ENCODE measurements around the gene UBE2G1. TPM values are rescaled to one million over a fixed set of nuclear protein-coding genes. Genes with fewer than 3 reads are reported as not detected.

Gene UBE2G1
- total RNA-seq, 1 donor from 2014 or later, result 88.5 TPM

DNA sequence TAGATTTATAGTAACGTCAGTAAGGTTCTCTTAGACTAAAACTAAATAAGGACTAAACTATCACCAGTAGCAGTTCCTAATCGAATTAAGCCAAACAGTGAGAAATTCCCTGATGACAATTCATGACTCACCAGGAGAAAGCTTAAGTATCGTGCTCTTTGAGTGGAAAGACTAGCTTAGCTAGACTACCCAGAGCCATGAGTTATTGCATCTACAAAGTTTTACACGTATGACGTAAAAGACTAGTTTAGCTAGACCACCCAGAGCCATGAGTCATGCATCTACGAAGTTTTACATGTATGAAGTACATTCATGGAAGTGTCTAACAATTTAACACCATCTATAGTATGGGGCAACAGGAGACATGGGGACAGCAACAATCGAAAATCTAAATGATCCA is 36.6 kb downstream of the UBE2G1 start:
- Histone ChIP-seq H3K27ac (no peak overlapping the region), H3K27me3 (no peaks in the 10 kb centered on the region), H3K4me3 (no peak overlapping the region), H3K36me3 (peaks cover 4% of the 10 kb centered on the region), H2AFZ (replicated peaks) (no peak overlapping the region), H3K9me3 (ENCODE audit: low read depth) (no peaks in the 10 kb centered on the region), H4K20me1 (ENCODE audit: low read depth) (peaks cover 54% of the 10 kb centered on the region), H3K9ac (no peak overlapping the region), H3K4me1 (peaks cover 22% of the 10 kb centered on the region), H3K79me2 (ENCODE audit: low read depth) (peaks cover 100% of the 10 kb centered on the region), H3F3A (ENCODE audit: low read depth) (peaks cover 16% of the 10 kb centered on the region), H3K4me2 (no peak overlapping the region)
- no peak for DNase-seq (ENCODE audit: low spot score)
- Mint-ChIP-seq H3K9me3 (peaks cover 29% of the 10 kb centered on the region), H3K27me3 (ENCODE audit: insufficient read depth, low read depth) (peaks cover 2% of the 10 kb centered on the region), H3K4me1 (peaks cover 16% of the 10 kb centered on the region), H3K27ac (no peak overlapping the region), H3K36me3 (peaks cover 36% of the 10 kb centered on the region), H3K4me3 (no peak overlapping the region)
- TF ChIP-seq, protein P1, sequence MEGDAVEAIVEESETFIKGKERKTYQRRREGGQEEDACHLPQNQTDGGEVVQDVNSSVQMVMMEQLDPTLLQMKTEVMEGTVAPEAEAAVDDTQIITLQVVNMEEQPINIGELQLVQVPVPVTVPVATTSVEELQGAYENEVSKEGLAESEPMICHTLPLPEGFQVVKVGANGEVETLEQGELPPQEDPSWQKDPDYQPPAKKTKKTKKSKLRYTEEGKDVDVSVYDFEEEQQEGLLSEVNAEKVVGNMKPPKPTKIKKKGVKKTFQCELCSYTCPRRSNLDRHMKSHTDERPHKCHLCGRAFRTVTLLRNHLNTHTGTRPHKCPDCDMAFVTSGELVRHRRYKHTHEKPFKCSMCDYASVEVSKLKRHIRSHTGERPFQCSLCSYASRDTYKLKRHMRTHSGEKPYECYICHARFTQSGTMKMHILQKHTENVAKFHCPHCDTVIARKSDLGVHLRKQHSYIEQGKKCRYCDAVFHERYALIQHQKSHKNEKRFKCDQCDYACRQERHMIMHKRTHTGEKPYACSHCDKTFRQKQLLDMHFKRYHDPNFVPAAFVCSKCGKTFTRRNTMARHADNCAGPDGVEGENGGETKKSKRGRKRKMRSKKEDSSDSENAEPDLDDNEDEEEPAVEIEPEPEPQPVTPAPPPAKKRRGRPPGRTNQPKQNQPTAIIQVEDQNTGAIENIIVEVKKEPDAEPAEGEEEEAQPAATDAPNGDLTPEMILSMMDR (IDR thresholded peaks at IDR 0.05), result no peak
- no peak for TF ChIP-seq EZH2 (IDR thresholded peaks at IDR 0.05)
- no peak for TF ChIP-seq EZH2phosphoT487 (IDR thresholded peaks at IDR 0.05)

DNA sequence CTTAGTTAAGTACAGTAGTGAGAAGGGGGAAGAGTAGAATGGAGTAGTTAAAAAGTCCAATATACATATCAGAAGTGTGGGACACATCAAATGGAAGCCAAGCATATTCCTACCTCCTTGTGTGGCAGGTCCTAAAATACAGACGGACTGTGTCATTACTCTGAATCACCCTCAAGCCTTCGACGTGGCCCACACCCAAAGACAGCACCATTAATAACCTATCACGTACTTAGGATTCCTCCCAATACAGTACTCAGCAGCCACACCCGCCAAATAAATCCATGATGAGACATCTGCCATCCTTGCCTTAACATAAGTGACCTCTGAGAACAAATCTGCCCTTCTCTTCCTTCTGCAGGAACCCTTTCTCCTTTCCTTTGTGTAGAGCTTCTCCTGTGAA is 38.9 kb downstream of the UBE2G1 start:
- Histone ChIP-seq H3K9me3 (ENCODE audit: low read depth) (no peaks in the 10 kb centered on the region), H4K20me1 (ENCODE audit: low read depth) (peaks cover 53% of the 10 kb centered on the region), H3K27me3 (no peaks in the 10 kb centered on the region), H3K36me3 (peaks cover 4% of the 10 kb centered on the region), H3K4me3 (no peak overlapping the region), H3F3A (ENCODE audit: low read depth) (peaks cover 10% of the 10 kb centered on the region), H3K79me2 (ENCODE audit: low read depth) (peaks cover 100% of the 10 kb centered on the region), H2AFZ (replicated peaks) (no peak overlapping the region), H3K4me1 (peaks cover 14% of the 10 kb centered on the region), H3K27ac (no peak overlapping the region), H3K9ac (no peak overlapping the region), H3K4me2 (no peak overlapping the region)
- TF ChIP-seq EZH2 (IDR thresholded peaks at IDR 0.05), result no peak
- TF ChIP-seq EZH2phosphoT487 (IDR thresholded peaks at IDR 0.05), result no peak
- TF ChIP-seq, protein P1 (IDR thresholded peaks at IDR 0.05), result no peak
- Mint-ChIP-seq H3K27ac (peak overlapping the region; percentile 8), H3K9me3 (peaks cover 32% of the 10 kb centered on the region), H3K36me3 (peaks cover 36% of the 10 kb centered on the region), H3K4me3 (no peak overlapping the region), H3K27me3 (ENCODE audit: insufficient read depth, low read depth) (peaks cover 2% of the 10 kb centered on the region), H3K4me1 (peaks cover 9% of the 10 kb centered on the region)
- no peak for DNase-seq (ENCODE audit: low spot score)

DNA sequence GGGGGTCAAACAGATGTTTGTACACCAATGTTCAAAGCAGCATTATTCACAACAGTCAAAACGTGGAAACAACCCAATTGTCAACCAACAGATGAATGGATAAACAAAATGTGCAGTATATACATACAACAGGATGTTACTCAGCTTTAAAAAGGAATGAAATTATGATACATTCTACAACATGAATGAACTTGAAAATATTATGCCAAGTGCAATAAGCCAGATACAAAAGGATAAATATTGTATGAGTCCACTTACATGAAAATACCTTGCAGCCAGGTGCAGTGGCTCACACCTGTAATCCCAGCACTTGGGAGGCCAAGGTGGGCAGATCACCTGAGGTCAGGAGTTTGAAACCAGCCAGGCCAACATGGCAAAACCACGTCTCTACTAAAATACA is 39.9 kb downstream of the UBE2G1 start:
- Histone ChIP-seq H3K4me3 (no peak overlapping the region), H4K20me1 (ENCODE audit: low read depth) (peaks cover 53% of the 10 kb centered on the region), H3K27ac (no peak overlapping the region), H3K79me2 (ENCODE audit: low read depth) (peaks cover 100% of the 10 kb centered on the region), H3K27me3 (no peaks in the 10 kb centered on the region), H3K36me3 (peaks cover 4% of the 10 kb centered on the region), H3K9me3 (ENCODE audit: low read depth) (no peaks in the 10 kb centered on the region), H3K4me2 (no peak overlapping the region), H2AFZ (replicated peaks) (no peak overlapping the region), H3F3A (ENCODE audit: low read depth) (peaks cover under 1% of the 10 kb centered on the region), H3K4me1 (peaks cover 4% of the 10 kb centered on the region), H3K9ac (no peak overlapping the region)
- Mint-ChIP-seq H3K4me1 (peaks cover 1% of the 10 kb centered on the region), H3K4me3 (no peak overlapping the region), H3K27ac (no peak overlapping the region), H3K36me3 (peaks cover 36% of the 10 kb centered on the region), H3K9me3 (peaks cover 32% of the 10 kb centered on the region), H3K27me3 (ENCODE audit: insufficient read depth, low read depth) (peaks cover 2% of the 10 kb centered on the region)
- no peak for DNase-seq (ENCODE audit: low spot score)
- TF ChIP-seq, protein P1 (IDR thresholded peaks at IDR 0.05), result no peak
- no peak for TF ChIP-seq EZH2phosphoT487 (IDR thresholded peaks at IDR 0.05)
- TF ChIP-seq EZH2 (IDR thresholded peaks at IDR 0.05), result no peak

Data from neural progenitor cell (in vitro differentiated cells).